Kasumi-1 (cell line): ENCODE measurements around the gene HEXA.
"Not testable (repeated sequence)": the region's sequence is repeated elsewhere in the genome, so short reads cannot be mapped to it uniquely, and the experiment has no call there.

Source experiments
- DNase-seq, 2 experiments: peaks; one replicate each; lab custom pipeline; 2025; lab: John Stamatoyannopoulos, UW

The HEXA gene

GRCh38 chr15:72375846-72376581 is at the start of gene HEXA:
HEXA (minus strand) TSS chr15:72376014; CDS start chr15:72375972, 42 bp downstream.
- DNase-seq = peak; percentile 86 to 88

GRCh38 chr15:72423256-72423655 is 47.4 kb upstream of the HEXA start:
- no peak for DNase-seq

- no peak for DNase-seq
Measured at GRCh38 chr15:72421484-72421883, 45.7 kb upstream of the HEXA start.

- peak; percentile 68 to 77 for DNase-seq
Measured at GRCh38 chr15:72420576-72420975, 44.8 kb upstream of the HEXA start.

GRCh38 chr15:72419768-72420167 is 44.0 kb upstream of the HEXA start:
- DNase-seq = not testable (repeated sequence)

GRCh38 chr15:72415304-72415703 is 39.5 kb upstream of the HEXA start:
- no peak for DNase-seq

- not testable (repeated sequence) for DNase-seq
Measured at GRCh38 chr15:72413337-72413736, 37.5 kb upstream of the HEXA start.

- no peak for DNase-seq
Measured at GRCh38 chr15:72411544-72411943, 35.7 kb upstream of the HEXA start.

- DNase-seq = no peak
Measured at GRCh38 chr15:72411111-72411510, 35.3 kb upstream of the HEXA start.

GRCh38 chr15:72406936-72407335 is 31.1 kb upstream of the HEXA start:
- DNase-seq = no peak

GRCh38 chr15:72404841-72405240 is 29.0 kb upstream of the HEXA start:
- no peak for DNase-seq

- no peak for DNase-seq
Measured at GRCh38 chr15:72404356-72404755, 28.5 kb upstream of the HEXA start.

GRCh38 chr15:72402726-72403125 is 26.9 kb upstream of the HEXA start:
- DNase-seq = no peak

- no peak for DNase-seq
Measured at GRCh38 chr15:72398648-72399047, 22.8 kb upstream of the HEXA start.

- peak; percentile 20 to 24 for DNase-seq
Measured at GRCh38 chr15:72397796-72398588, 22.2 kb upstream of the HEXA start, which contains the start of gene TMEM202. TMEM202 (plus strand) TSS chr15:72398305; CDS start chr15:72398327, 22 bp downstream.

GRCh38 chr15:72396331-72396730 is 20.5 kb upstream of the HEXA start:
- not testable (repeated sequence) for DNase-seq

- no peak for DNase-seq
Measured at GRCh38 chr15:72389231-72389630, 13.4 kb upstream of the HEXA start.

- DNase-seq = no peak
Measured at GRCh38 chr15:72387741-72388140, 11.9 kb upstream of the HEXA start.

- DNase-seq = peak; percentile 21 to 52
Measured at GRCh38 chr15:72382146-72382545, 6.3 kb upstream of the HEXA start.

- DNase-seq = no peak
Measured at GRCh38 chr15:72380743-72381142, 4.9 kb upstream of the HEXA start.

- no peak for DNase-seq
Measured at GRCh38 chr15:72379856-72380430, 4.1 kb upstream of the HEXA start.

- not testable (repeated sequence) for DNase-seq
Measured at GRCh38 chr15:72379106-72379505, 3.3 kb upstream of the HEXA start.

- no peak for DNase-seq
Measured at GRCh38 chr15:72377331-72377730, 1.5 kb upstream of the HEXA start.
